ENCODE measurements around the gene RSL1D1.
A peak's percentile ranks its signal among the peaks of the same experiment; 100 is the strongest.

Gene RSL1D1

GRCh38 chr16:11871193-11871592 lies 19.9 kb upstream of the RSL1D1 start:
- ChIA-PET CTCF (interaction anchor here (1.4 kb wide), 1 partner anchor 36 kb away, joined by 4 read pairs; no protein-coding TSS in a partner anchor), POLR2A (no interaction called here)
- no peak for DNase-seq (ENCODE audit: extremely low spot score)
- TF ChIP-seq CTCF (IDR thresholded peaks at IDR 0.05; ENCODE audit: control extremely low read depth, extremely low read depth, low read depth, missing control alignments): peak; percentile 4

GRCh38 chr16:11870399-11870798 lies 19.1 kb upstream of the RSL1D1 start:
- CTCF ChIA-PET: no interaction called here
- DNase-seq (ENCODE audit: extremely low spot score): no peak
- POLR2A ChIA-PET: no interaction called here
- no peak for TF ChIP-seq CTCF (IDR thresholded peaks at IDR 0.05; ENCODE audit: control extremely low read depth, extremely low read depth, low read depth, missing control alignments)

GRCh38 chr16:11869353-11870228 lies 18.2 kb upstream of the RSL1D1 start:
- no peak for TF ChIP-seq CTCF (IDR thresholded peaks at IDR 0.05; ENCODE audit: control extremely low read depth, extremely low read depth, low read depth, missing control alignments)
- ChIA-PET POLR2A (no interaction called here), CTCF (interaction anchor here (1.6 kb wide), 1 partner anchor 27 kb away, joined by 4 read pairs; no protein-coding TSS in a partner anchor)
- DNase-seq (ENCODE audit: extremely low spot score): no peak

GRCh38 chr16:11868412-11868980 lies 17.2 kb upstream of the RSL1D1 start:
- TF ChIP-seq CTCF (IDR thresholded peaks at IDR 0.05; ENCODE audit: control extremely low read depth, extremely low read depth, low read depth, missing control alignments): no peak
- no peak for DNase-seq (ENCODE audit: extremely low spot score)
- POLR2A ChIA-PET: no interaction called here
- CTCF ChIA-PET: interaction anchor here (1.3 to 1.6 kb wide), 2 partner anchors 9 to 28 kb away, joined by 3 to 4 read pairs; no protein-coding TSS in a partner anchor

GRCh38 chr16:11862489-11862888 lies 11.1 kb upstream of the RSL1D1 start:
- no peak for DNase-seq (ENCODE audit: extremely low spot score)
- ChIA-PET CTCF (interaction anchor here (0.8 kb wide), 1 partner anchor 206 kb away, joined by 4 read pairs; no protein-coding TSS in a partner anchor), POLR2A (interaction anchor here (0.6 kb wide), 1 partner anchor 27 kb away, joined by 3 read pairs; no protein-coding TSS in a partner anchor)
- TF ChIP-seq CTCF (IDR thresholded peaks at IDR 0.05; ENCODE audit: control extremely low read depth, extremely low read depth, low read depth, missing control alignments): no peak

GRCh38 chr16:11857161-11857560 lies 5.8 kb upstream of the RSL1D1 start:
- ChIA-PET CTCF (no interaction called here), POLR2A (no interaction called here)
- DNase-seq (ENCODE audit: extremely low spot score): no peak
- TF ChIP-seq CTCF (IDR thresholded peaks at IDR 0.05; ENCODE audit: control extremely low read depth, extremely low read depth, low read depth, missing control alignments): no peak
